Endothelial cell of umbilical vein (primary cell): Measurements from ENCODE around the gene CSAG2. TPM values are rescaled to one million over a fixed set of nuclear protein-coding genes. Genes with fewer than 3 reads are reported as not detected.
"Not testable (repeated sequence)": the region's sequence is repeated elsewhere in the genome, so short reads cannot be mapped to it uniquely, and the experiment has no call there.

ENCODE experiments used
- Bru-seq: library from RNA; stranded (reverse); fragments of 400-500 nt; gene quantifications from one replicate; lab custom pipeline; 2021; lab: Mats Ljungman, UMichigan
- BruChase-seq, 2 experiments: library from RNA; stranded (reverse); fragments of 400-500 nt; gene quantifications; one replicate each; lab custom pipeline; 2021; lab: Mats Ljungman, UMichigan
- BruUV-seq: library from RNA; stranded (reverse); fragments of 400-500 nt; replicated peaks from 2 replicates; lab custom pipeline; 2021; lab: Mats Ljungman, UMichigan
- CTCF ChIA-PET: fragments of 300-600, 350-600 bp; sonication (Branson Sonifier 250); formaldehyde crosslinking; loops from one replicate; lab custom pipeline; 2021; ENCODE audit warnings: antibody characterized with exemption, inconsistent platforms; lab: Charles Lee
- POLR2A ChIA-PET: fragments of 300-600, 350-600 bp; sonication (Branson Sonifier 250); formaldehyde crosslinking; loops from one replicate; lab custom pipeline; 2021; ENCODE audit warnings: antibody characterized with exemption, inconsistent platforms; lab: Charles Lee
- DNase-seq: peaks from one replicate; pipeline ENCODE4 v3.0.0-alpha.2; 2011; ENCODE audit warnings: low read depth, low spot score
- FAIRE-seq: peaks from 2 replicates; lab custom pipeline; 2011; peaks lifted over from hg19 to GRCh38; lab: Jason Lieb, UNC
- H2AFZ ChIP-seq: 2 replicates; pipeline ENCODE4 v1.6.0; 2012; ENCODE audit warnings: low read depth, low read length, control low read depth, inconsistent platforms
- H3K27ac ChIP-seq: 2 replicates; pipeline ENCODE4 v1.5.1; 2011; ENCODE audit warnings: low read depth, mild to moderate bottlenecking, control low read depth, low read length, moderate library complexity; ENCODE audit not compliant: insufficient read depth
- H3K27me3 ChIP-seq, 2 experiments: 2 replicates each; pipeline versions ENCODE4 v1.6.0 to v1.6.1; 2011; ENCODE audit warnings: low read length in 2 of 2, mixed read lengths in 1 of 2; ENCODE audit not compliant: control insufficient read depth in 2 of 2, insufficient read depth in 2 of 2
- H3K36me3 ChIP-seq, 2 experiments: 2 replicates in 1 of 2; 3 replicates in 1 of 2; pipeline ENCODE4 v1.5.1; 2011; ENCODE audit warnings: low read length in 2 of 2, mild to moderate bottlenecking in 1 of 2, moderate library complexity in 1 of 2; ENCODE audit not compliant: control insufficient read depth in 2 of 2, insufficient read depth in 2 of 2; ENCODE audit errors: extremely low read depth in 1 of 2
- H3K4me1 ChIP-seq: 3 replicates; pipeline ENCODE4 v1.5.1; 2011; ENCODE audit warnings: mild to moderate bottlenecking, low read length; ENCODE audit not compliant: control insufficient read depth, insufficient read depth; ENCODE audit errors: extremely low read depth
- H3K4me2 ChIP-seq: 2 replicates; pipeline ENCODE4 v1.6.1; 2011; ENCODE audit warnings: low read length, control low read depth, mixed read lengths; ENCODE audit not compliant: insufficient read depth
- H3K4me3 ChIP-seq, 3 experiments: fragments of 200-600 bp in 1 of 3; sonication (generic), shearing (Covaris generic) in 1 of 3; replicated peaks in 1 of 3; 2 replicates each; pipeline ENCODE4 v1.5.1; 2011 to 2016; ENCODE audit warnings: control low read depth in 3 of 3, low read length in 3 of 3, mild to moderate bottlenecking in 2 of 3, inconsistent platforms in 1 of 3, low read depth in 1 of 3, moderate library complexity in 1 of 3; ENCODE audit not compliant: insufficient read depth in 1 of 3
- H3K79me2 ChIP-seq: 2 replicates; pipeline ENCODE4 v1.6.0; 2012; ENCODE audit warnings: low read length, inconsistent platforms; ENCODE audit not compliant: control insufficient read depth, insufficient read depth
- H3K9ac ChIP-seq: replicated peaks from 2 replicates; pipeline ENCODE3; 2011; ENCODE audit warnings: low read length, control low read depth; ENCODE audit not compliant: insufficient read depth; ENCODE audit errors: extremely low read depth
- H3K9me1 ChIP-seq: replicated peaks from 3 replicates; pipeline ENCODE4 v1.6.0; 2011; ENCODE audit warnings: mild to moderate bottlenecking, low read length; ENCODE audit not compliant: control insufficient read depth, insufficient read depth; ENCODE audit errors: extremely low read depth
- H3K9me3 ChIP-seq: replicated peaks from 2 replicates; pipeline ENCODE4 v1.5.1; 2012; ENCODE audit warnings: low read length, inconsistent platforms; ENCODE audit not compliant: control insufficient read depth, insufficient read depth
- H4K20me1 ChIP-seq: replicated peaks from 2 replicates; pipeline ENCODE3; 2011; ENCODE audit warnings: mild to moderate bottlenecking, low read length; ENCODE audit not compliant: control insufficient read depth, insufficient read depth; ENCODE audit errors: extremely low read depth
- dilution Hi-C: fragments of 300-500 bp; cut with MboI; formaldehyde crosslinking; loops from one replicate; pipeline ENCODE4 v1.15.0; 2019; ENCODE audit warnings: low sequenced_read_pairs; ENCODE audit not compliant: extremely low pct_ligation_motif_present
- intact Hi-C: fragments of 100-400 bp; cut with micrococcal nuclease; formaldehyde crosslinking; loops from one replicate; pipeline ENCODE4 v1.10.0; 2022
- long read RNA-seq: library from polyadenylated mRNA; stranded (forward); transcript quantifications from one replicate; pipeline ENCODE4 v2.0.0, GENCODE V29; 2021
- polyA minus RNA-seq, 3 experiments: library from RNA; depleted of rRNA, polyadenylated mRNA; stranded (reverse); fragments of >200 nt; gene quantifications; 1 replicate in 1 of 3; 2 replicates in 2 of 3; pipeline ENCODE4 v1.2.3, GENCODE V29; 2011
- polyA plus RNA-seq, 4 experiments: library from polyadenylated mRNA; depleted of rRNA in 3 of 4; stranded (reverse) in 3 of 4; unstranded in 1 of 4; fragments of >200 nt; gene quantifications; 2 replicates each; pipeline versions ENCODE4 v1.2.1 to v1.2.3, GENCODE V29; 2011 to 2012; ENCODE audit warnings: missing spikeins in 1 of 4
- total RNA-seq: library from RNA; stranded (reverse); gene quantifications from 2 replicates; pipeline ENCODE4 v1.2.3, GENCODE V29; 2021

CSAG2 gene, protein sequence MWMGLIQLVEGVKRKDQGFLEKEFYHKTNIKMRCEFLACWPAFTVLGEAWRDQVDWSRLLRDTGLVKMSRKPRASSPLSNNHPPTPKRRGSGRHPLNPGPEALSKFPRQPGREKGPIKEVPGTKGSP
- total RNA-seq (not detected in 2 replicates), polyA plus RNA-seq (not detected in 2 replicates), polyA minus RNA-seq (not detected in 2 replicates), Bru-seq, nascent RNA (not detected), BruChase-seq, experiment 1, labeled RNA remaining after a 6-hour chase (not detected), BruChase-seq, experiment 2, labeled RNA remaining after a 2-hour chase (not detected)
- not detected in 2 replicates for polyA plus RNA-seq (2011; cell fraction: cytosol; rRNA removed)
- not detected in 2 replicates for polyA plus RNA-seq (2011; cell fraction: nucleus; rRNA removed)
- polyA plus RNA-seq (2012), result not detected in 2 replicates
- polyA minus RNA-seq (2011; cell fraction: cytosol; rRNA and poly(A)+ RNA removed), result not detected
- not detected in 2 replicates for polyA minus RNA-seq (2011; cell fraction: nucleus; rRNA and poly(A)+ RNA removed)
- long read RNA-seq, result 0 reads

GRCh38 chrX:152709173-152709572, at the start of gene CSAG2:
TSS of gene CSAG2 (minus strand) at chrX:152709273. CDS start at chrX:152709112, 161 bp downstream.
- H3K9ac ChIP-seq, H3K9me1 ChIP-seq, BruUV-seq, H2AFZ ChIP-seq, H3K36me3 ChIP-seq, FAIRE-seq, CTCF ChIA-PET, H4K20me1 ChIP-seq, H3K4me2 ChIP-seq, H3K9me3 ChIP-seq, intact Hi-C loops, H3K4me3 ChIP-seq, dilution Hi-C loops, H3K79me2 ChIP-seq, H3K4me1 ChIP-seq, DNase-seq, POLR2A ChIA-PET, H3K27ac ChIP-seq, H3K27me3 ChIP-seq: not testable (repeated sequence)

- H4K20me1 ChIP-seq, H3K27me3 ChIP-seq, POLR2A ChIA-PET, H3K4me3 ChIP-seq, H3K4me1 ChIP-seq, H3K9me3 ChIP-seq, BruUV-seq, FAIRE-seq, H3K4me2 ChIP-seq, H3K36me3 ChIP-seq, H2AFZ ChIP-seq, intact Hi-C loops, H3K9ac ChIP-seq, H3K9me1 ChIP-seq, DNase-seq, H3K27ac ChIP-seq, dilution Hi-C loops, CTCF ChIA-PET, H3K79me2 ChIP-seq: not testable (repeated sequence)
Observed at GRCh38 chrX:152754871-152755270, 45.8 kb upstream of the CSAG2 start.

- H3K4me1 ChIP-seq, H2AFZ ChIP-seq, H3K79me2 ChIP-seq, H3K4me3 ChIP-seq, CTCF ChIA-PET, H3K9ac ChIP-seq, H4K20me1 ChIP-seq, H3K4me2 ChIP-seq, dilution Hi-C loops, H3K27me3 ChIP-seq, DNase-seq, H3K9me3 ChIP-seq, H3K36me3 ChIP-seq, intact Hi-C loops, H3K9me1 ChIP-seq, POLR2A ChIA-PET, BruUV-seq, H3K27ac ChIP-seq: not testable (repeated sequence)
- peak; percentile 55 for FAIRE-seq
Observed at GRCh38 chrX:152753686-152754650, 44.9 kb upstream of the CSAG2 start, which contains the start of gene MAGEA2. TSS of gene MAGEA2 (minus strand) at chrX:152753842. CDS start at chrX:152751363, 2,479 bp downstream.
